AML-193 (cell line): ENCODE data around the gene TPSB2.

Source experiments
- DNase-seq, 2 experiments: peaks; one replicate each; lab custom pipeline; 2025; lab: John Stamatoyannopoulos, UW

The TPSB2 gene

DNA sequence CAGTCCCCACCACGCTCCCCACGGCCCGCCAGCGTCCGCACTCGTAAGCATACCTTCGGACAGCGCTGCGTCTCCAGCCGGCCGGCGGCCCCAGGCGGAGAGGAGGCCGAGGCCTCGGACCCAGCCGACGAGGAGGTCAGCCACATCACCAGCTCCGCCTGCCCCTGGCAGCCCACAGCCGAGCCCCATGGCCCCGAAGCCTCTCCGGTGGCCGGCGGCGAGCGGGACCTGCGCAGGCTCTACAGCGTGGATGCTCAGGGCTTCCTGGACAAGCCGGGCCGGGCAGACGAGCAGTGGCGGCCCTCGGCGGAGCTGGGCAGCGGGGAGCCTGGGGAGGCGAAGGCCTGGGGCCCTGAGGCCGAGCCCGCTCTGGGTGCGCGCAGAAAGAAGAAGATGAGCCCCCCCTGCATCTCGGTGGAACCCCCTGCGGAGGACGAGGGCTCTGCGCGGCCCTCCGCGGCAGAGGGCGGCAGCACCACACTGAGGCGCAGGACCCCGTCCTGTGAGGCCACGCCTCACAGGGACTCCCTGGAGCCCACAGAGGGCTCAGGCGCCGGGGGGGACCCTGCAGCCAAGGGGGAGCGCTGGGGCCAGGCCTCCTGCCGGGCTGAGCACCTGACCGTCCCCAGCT is 9.8 kb downstream of the TPSB2 start:
- DNase-seq, result no peak

- DNase-seq, result no peak
Measured at GRCh38 chr16:1218930-1219611, 10.9 kb downstream of the TPSB2 start.

- no peak for DNase-seq
Measured at GRCh38 chr16:1218061-1218929, 11.7 kb downstream of the TPSB2 start.

GRCh38 chr16:1217526-1217925 is 12.5 kb downstream of the TPSB2 start:
- DNase-seq, result no peak

DNA sequence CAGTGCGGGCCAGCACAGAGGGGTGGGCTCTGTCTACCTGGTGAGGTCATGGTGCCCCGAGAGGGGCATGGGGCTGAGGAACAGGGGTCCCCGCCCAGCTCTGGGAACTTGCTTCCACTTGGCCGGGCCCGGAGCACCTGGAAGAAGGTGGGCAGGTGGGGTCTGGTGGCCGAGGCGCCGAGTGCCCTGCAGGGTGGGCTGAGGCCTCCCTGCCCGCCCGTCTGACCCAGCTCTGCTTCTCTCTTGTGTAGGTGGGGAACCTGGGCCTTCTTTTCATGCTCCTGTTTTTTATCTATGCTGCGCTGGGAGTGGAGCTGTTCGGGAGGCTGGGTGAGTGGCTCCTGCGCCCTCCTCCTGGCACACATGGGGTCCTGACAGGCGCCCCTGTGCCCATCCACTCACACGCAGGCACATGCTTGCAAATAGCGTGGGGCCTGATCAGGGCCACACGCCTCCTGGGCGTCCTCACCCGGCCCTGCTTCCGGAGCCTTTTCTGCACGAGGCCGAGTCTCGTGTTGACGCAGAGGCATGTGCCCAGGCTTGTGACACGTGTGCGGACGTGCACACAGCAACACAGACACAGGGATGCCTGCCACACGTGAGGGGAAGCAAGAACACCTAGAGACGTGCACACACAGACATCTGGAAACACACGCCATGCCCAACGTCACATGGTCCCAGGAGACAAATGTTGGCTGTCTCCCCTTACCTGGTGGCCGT is 13.1 kb downstream of the TPSB2 start:
- no peak for DNase-seq

- DNase-seq, result no peak
Measured at GRCh38 chr16:1216296-1216619, 13.7 kb downstream of the TPSB2 start.

- no peak for DNase-seq
Measured at GRCh38 chr16:1215574-1216295, 14.2 kb downstream of the TPSB2 start.

DNA sequence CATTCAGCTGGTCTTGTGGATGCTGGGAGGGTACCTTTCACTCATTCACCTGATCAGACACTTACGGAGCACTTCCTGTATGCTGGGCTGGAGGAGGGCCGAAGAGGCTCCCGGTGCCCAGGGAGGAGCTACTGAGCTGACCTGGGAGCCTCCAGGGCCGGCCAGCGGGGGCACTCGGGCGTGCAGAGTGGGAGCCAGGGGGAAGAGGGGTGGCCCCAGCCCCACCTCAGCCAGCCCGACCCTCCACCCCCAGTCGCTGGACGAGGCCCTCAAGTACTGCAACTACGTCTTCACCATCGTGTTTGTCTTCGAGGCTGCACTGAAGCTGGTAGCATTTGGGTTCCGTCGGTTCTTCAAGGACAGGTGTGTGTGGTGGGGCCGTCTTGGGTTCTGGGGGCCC is 15.3 kb downstream of the TPSB2 start:
- no peak for DNase-seq

DNA sequence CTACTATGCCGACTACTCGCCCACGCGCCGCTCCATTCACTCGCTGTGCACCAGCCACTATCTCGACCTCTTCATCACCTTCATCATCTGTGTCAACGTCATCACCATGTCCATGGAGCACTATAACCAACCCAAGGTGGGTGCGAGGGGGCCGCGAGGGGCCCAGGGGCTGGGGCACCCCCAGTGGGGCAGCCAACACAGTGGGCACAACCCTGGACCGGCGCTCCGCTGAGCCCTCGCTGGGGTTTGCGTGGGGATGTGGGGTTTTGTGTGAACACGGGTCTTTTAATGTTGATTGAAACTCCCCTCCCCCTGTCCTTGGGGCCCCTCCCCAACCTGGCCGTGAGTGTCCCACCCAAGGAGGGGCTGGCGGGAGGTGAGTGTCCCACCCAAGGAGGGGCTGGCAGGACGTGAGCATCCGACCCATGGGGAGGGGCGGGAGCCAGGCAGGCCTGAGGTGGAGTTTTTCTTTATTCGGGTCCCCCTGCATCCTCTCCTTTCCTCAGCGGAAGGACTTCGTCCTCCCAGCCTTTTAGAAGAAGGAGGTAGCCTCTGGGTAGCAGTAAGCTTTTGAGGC is 16.1 kb downstream of the TPSB2 start:
- no peak for DNase-seq

GRCh38 chr16:1213231-1213630 is 16.8 kb downstream of the TPSB2 start:
- DNase-seq, result no peak

- no peak for DNase-seq
Measured at GRCh38 chr16:1212616-1213194, 17.3 kb downstream of the TPSB2 start.

- no peak for DNase-seq
Measured at GRCh38 chr16:1211451-1212268, 18.3 kb downstream of the TPSB2 start.

- no peak for DNase-seq
Measured at GRCh38 chr16:1210461-1210860, 19.5 kb downstream of the TPSB2 start.

GRCh38 chr16:1209081-1209480 is 20.9 kb downstream of the TPSB2 start:
- DNase-seq, result no peak

DNA sequence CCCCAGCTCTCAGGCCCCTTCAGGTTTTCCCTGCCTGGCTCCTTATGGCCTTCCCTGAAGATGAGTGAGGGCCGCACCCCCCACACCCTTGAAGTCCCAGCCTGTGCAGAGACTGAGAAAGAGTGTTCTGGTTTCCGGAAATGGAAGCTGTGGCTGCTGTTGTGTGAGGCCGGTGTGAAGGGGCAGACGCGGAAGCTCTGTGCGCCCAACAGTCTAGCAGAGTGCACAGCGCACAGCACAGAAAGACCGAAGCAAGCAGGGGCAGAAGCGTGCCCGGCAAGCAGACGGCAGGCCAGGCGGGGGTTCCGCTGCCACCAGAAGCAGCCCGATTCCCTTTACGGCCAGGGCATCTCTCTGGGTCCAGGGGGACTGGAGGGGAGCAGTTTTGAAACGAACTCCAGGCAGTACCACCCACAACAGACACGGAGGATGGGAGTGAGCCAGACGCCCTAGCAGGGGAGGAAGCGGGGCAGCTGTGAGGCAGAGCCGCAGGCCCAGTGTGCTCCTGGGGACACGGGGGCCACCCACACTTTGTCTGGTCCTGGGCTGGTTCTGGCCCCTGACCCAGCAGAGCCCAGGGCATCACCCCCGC is 21.6 kb downstream of the TPSB2 start:
- DNase-seq, result no peak

GRCh38 chr16:1206786-1207185 is 23.2 kb downstream of the TPSB2 start:
- DNase-seq, result no peak

DNA sequence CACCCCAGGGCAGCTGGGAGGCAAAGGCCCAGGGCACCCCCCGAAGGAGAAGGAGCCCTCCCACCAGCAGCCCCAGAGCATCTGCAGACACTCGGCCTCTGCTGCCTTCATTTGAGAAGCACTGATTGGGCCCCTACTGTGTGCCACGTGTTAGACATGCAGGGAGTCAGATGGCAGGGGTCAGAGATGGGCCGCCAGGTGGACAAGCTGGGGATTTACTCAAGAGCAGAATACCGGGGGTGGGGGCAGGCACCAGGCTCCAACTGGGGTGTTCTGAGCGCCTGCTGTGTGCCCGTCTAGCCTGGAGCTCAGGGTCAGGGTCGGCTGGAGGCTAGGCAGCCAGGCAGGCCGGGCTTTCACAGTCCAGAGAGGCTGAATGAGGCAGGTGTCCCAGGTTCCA is 23.7 kb downstream of the TPSB2 start:
- DNase-seq, result no peak

- DNase-seq, result no peak
Measured at GRCh38 chr16:1204933-1205332, 25.1 kb downstream of the TPSB2 start.

- no peak for DNase-seq
Measured at GRCh38 chr16:1202274-1202673, 27.7 kb downstream of the TPSB2 start.

- DNase-seq, result no peak
Measured at GRCh38 chr16:1201444-1201843, 28.5 kb downstream of the TPSB2 start.
